Measurements from ENCODE around the gene ZBTB42. TPM values are rescaled to one million over a fixed set of nuclear protein-coding genes. Genes with fewer than 3 reads are reported as not detected.
A peak's percentile ranks its signal among the peaks of the same experiment; 100 is the strongest.

ZBTB42 gene
- total and polyA plus RNA-seq, 9 donors: 0.42 to 18.7 (median 3.7) TPM

DNA sequence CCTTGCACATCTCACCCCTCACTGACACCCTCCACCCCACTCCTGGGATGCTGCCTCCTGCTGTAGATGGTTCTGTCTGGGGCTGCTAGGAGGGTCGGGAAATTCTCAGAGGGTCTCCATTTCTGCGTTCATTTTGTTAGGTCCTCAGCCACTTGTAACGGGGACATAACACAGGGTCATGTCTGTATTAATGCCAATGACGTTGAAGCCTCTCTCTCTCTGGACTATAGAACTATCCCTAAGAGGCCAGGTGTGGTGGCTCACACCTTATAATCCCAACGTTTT, 33.3 kb upstream of the ZBTB42 start:
- 77 to 82% (median 77%) methylated on average over 5 of the region's 5 CpGs for WGBS, 3 donors
- TF ChIP-seq, protein P1, sequence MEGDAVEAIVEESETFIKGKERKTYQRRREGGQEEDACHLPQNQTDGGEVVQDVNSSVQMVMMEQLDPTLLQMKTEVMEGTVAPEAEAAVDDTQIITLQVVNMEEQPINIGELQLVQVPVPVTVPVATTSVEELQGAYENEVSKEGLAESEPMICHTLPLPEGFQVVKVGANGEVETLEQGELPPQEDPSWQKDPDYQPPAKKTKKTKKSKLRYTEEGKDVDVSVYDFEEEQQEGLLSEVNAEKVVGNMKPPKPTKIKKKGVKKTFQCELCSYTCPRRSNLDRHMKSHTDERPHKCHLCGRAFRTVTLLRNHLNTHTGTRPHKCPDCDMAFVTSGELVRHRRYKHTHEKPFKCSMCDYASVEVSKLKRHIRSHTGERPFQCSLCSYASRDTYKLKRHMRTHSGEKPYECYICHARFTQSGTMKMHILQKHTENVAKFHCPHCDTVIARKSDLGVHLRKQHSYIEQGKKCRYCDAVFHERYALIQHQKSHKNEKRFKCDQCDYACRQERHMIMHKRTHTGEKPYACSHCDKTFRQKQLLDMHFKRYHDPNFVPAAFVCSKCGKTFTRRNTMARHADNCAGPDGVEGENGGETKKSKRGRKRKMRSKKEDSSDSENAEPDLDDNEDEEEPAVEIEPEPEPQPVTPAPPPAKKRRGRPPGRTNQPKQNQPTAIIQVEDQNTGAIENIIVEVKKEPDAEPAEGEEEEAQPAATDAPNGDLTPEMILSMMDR (IDR thresholded peaks at IDR 0.05): no peak
- TF ChIP-seq EP300 (IDR thresholded peaks at IDR 0.05): no peak
- TF ChIP-seq POLR2A (IDR thresholded peaks at IDR 0.05): no peak
- no peak overlapping the region for H3K27ac ChIP-seq

DNA sequence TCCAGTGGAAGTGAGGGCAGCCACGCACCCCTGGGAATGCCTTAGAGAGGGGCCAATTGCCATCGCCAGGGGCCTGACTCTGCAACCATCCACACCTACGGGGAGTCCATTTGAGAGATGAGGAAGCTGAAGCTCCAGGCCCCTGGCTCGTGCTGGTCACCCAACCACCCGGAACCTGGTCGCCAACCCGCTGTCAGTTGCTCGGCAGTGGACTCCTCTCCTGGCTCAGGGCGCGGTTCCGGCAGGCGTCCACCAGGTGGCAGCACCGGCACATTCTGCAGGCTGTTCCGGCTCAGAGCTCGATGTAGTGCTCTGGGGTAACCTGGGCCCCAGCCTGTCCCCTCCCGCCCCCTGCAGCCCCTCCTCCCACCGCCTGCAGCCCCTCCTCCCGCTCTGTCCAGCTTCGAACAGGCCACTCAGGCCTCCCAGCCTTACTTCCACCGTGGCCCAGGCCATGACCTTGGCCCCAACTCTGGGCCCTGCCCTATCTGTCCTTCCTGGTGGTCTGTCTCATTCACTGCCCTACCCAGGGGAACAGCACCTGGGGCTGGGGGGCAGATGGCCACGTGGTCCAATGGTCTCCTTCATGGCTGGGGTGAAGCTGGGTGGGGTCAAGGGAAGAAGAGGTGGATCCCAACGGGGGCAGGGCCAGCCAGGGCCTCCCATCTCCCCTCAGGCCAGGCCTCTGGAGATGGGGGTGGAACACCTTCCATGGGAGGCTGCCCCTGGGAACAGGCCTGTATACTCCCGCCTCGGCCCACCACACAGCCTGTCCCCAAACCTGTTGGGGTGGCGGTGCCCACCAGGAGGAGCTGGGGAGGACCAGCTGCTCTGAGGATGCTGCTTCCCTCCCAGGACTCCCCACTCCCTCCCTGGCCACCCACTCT, 32.2 kb upstream of the ZBTB42 start:
- no peak for TF ChIP-seq POLR2A (IDR thresholded peaks at IDR 0.05)
- TF ChIP-seq, protein P1 (IDR thresholded peaks at IDR 0.05): peak; percentile 73 to 95 (median 83)
- no peak for TF ChIP-seq EP300 (IDR thresholded peaks at IDR 0.05)
- H3K4me1 ChIP-seq (ENCODE audit: insufficient read depth): peaks cover 2% of the 10 kb centered on the region
- peak; percentile 84 to 93 (median 91) for DNase-seq
- H3K9me3 ChIP-seq: no peaks in the 10 kb centered on the region
- no peak overlapping the region for H3K4me3 ChIP-seq
- H3K36me3 ChIP-seq: no peaks in the 10 kb centered on the region
- H3K27me3 ChIP-seq: no peaks in the 10 kb centered on the region
- intact Hi-C loops (cut with DNase I): loop anchor here in 3 of 4 donors (1.0 to 2.0 kb wide), 2 partner anchors 53 to 58 kb away; no protein-coding TSS in a partner anchor
- peak overlapping the region in 1 of 2 donors; percentile 57 for H3K27ac ChIP-seq
- 15 to 17% (median 15%) methylated on average over 24 to 25 of the region's 25 CpGs for WGBS, 3 donors

More for the DNA sequence above, 33.3 kb upstream of the ZBTB42 start:
- intact Hi-C loops (cut with DNase I): no loop called here
- no peaks in the 10 kb centered on the region for H3K27me3 ChIP-seq
- no peak overlapping the region for H3K4me3 ChIP-seq
- H3K9me3 ChIP-seq: no peaks in the 10 kb centered on the region
- no peak for DNase-seq
- H3K36me3 ChIP-seq: no peaks in the 10 kb centered on the region
- peaks cover 2% of the 10 kb centered on the region for H3K4me1 ChIP-seq (ENCODE audit: insufficient read depth)

DNA sequence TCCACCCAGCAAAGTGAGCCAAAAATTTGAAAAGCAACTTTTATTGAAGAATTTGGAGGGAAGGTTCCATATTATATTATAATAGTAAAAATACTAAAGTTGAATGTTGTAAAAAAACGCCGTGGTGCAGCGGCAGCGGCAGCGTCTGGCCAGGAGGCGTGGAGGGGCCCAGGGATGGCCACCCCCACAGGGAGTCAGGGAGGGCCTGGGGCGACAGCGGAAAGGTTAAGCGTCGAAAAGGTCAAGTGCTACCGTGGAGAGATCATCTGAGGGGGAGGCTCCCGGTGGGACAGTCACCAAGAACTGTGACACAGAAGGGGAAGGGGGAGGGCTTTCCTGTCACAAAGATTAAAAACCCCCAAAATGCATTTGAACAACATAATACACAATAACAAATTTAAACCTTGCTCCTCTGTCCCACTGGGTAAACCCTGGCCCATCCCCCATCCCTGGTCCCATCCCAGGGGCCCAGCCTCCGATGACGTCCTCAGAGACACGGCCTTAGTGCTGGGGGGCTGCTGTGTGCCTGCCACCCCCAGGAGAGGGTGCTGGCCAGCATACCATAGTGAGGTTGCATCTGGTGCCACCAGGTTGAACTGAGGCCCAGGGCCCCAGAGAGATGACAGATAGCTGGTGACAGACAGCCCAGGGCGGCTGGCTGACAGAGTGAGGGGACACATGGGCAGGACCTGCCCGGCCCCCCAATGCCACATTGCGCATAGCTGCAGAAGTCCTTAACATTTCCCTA, 31.4 kb upstream of the ZBTB42 start:
- TF ChIP-seq, protein P1 (IDR thresholded peaks at IDR 0.05): no peak
- no peak for TF ChIP-seq EP300 (IDR thresholded peaks at IDR 0.05)
- TF ChIP-seq POLR2A (IDR thresholded peaks at IDR 0.05): no peak
- H3K9me3 ChIP-seq: no peaks in the 10 kb centered on the region
- no peaks in the 10 kb centered on the region for H3K27me3 ChIP-seq
- WGBS, 3 donors: 77% methylated on average over 18 of the region's 18 CpGs
- peaks cover 2% of the 10 kb centered on the region for H3K4me1 ChIP-seq (ENCODE audit: insufficient read depth)
- DNase-seq: no peak
- H3K4me3 ChIP-seq: no peak overlapping the region
- no peaks in the 10 kb centered on the region for H3K36me3 ChIP-seq
- intact Hi-C loops (cut with DNase I): loop anchor here in 3 of 4 donors (1.0 to 2.0 kb wide), 3 partner anchors 25 to 57 kb away; partner anchors contain the start of gene AKT1 (in 1 of the 3)
- H3K27ac ChIP-seq: peak overlapping the region in 1 of 2 donors; percentile 57

DNA sequence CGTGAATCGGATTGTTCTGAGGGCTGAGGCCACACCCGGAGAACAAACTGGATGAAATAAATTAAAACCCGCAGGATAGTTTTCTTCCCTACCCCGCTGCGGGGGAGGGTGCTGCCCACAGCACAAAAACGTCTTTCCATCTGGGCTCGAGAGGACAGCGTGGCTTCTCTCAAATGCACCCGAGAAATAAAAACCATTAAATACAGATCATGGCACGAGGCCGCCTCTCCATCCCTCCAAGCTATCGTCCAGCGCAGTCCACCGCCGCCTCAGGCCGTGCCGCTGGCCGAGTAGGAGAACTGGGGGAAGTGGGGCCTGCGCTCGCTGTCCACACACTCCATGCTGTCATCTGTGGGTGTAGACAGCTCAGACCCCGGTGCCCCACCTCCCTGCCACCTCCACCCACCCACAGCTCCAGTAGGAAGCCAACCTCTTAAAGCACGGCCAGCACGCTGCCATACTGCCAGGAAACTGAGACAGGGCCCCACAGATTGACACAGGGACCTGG, 30.8 kb upstream of the ZBTB42 start:
- 69 to 70% (median 70%) methylated on average over 24 of the region's 24 CpGs for WGBS, 3 donors
- Histone ChIP-seq H3K27ac (no peak overlapping the region), H3K4me3 (no peak overlapping the region), H3K36me3 (no peaks in the 10 kb centered on the region), H3K9me3 (no peaks in the 10 kb centered on the region), H3K27me3 (no peaks in the 10 kb centered on the region), H3K4me1 (ENCODE audit: insufficient read depth) (peaks cover 2% of the 10 kb centered on the region)
- TF ChIP-seq, protein P1 (IDR thresholded peaks at IDR 0.05): no peak
- no peak for TF ChIP-seq EP300 (IDR thresholded peaks at IDR 0.05)
- TF ChIP-seq POLR2A (IDR thresholded peaks at IDR 0.05): no peak
- DNase-seq: no peak
- intact Hi-C loops (cut with DNase I): loop anchor here in 2 of 4 donors (1.0 to 2.0 kb wide), 2 partner anchors 25 to 55 kb away; partner anchors contain the start of gene AKT1 (in 1 of the 2)

Data from ovary (tissue), 9 donors.